Ishikawa (cell line): ENCODE data around the gene ANAPC16.

Experiments
- CREB1 ChIP-seq: IDR thresholded peaks from 2 replicates; pipeline ENCODE4 v1.6.1; 2012; ENCODE audit warnings: low read depth
- EGR1 ChIP-seq: IDR thresholded peaks from 2 replicates; pipeline ENCODE4 v1.6.1; 2012
- EP300 ChIP-seq: IDR thresholded peaks from 2 replicates; pipeline ENCODE4 v1.6.1; 2012; ENCODE audit warnings: borderline replicate concordance
- RAD21 ChIP-seq: IDR thresholded peaks from 2 replicates; pipeline ENCODE4 v1.6.1; 2012; ENCODE audit warnings: low read depth
- TEAD4 ChIP-seq: IDR thresholded peaks from 2 replicates; pipeline ENCODE4 v1.6.1; 2012
- ZBTB7A ChIP-seq: IDR thresholded peaks from 2 replicates; pipeline ENCODE4 v1.6.1; 2012; ENCODE audit warnings: low read depth
- TF ChIP-seq, protein P1 (sequence below): IDR thresholded peaks from 2 replicates; pipeline ENCODE4 v1.6.1; 2012
- TF ChIP-seq, protein P2 (sequence below): IDR thresholded peaks from 2 replicates; pipeline ENCODE4 v1.6.1; 2012
- TF ChIP-seq, protein P3 (sequence below): IDR thresholded peaks from 2 replicates; pipeline ENCODE4 v1.6.1; 2012; ENCODE audit warnings: low read depth, mild to moderate bottlenecking

DNA sequence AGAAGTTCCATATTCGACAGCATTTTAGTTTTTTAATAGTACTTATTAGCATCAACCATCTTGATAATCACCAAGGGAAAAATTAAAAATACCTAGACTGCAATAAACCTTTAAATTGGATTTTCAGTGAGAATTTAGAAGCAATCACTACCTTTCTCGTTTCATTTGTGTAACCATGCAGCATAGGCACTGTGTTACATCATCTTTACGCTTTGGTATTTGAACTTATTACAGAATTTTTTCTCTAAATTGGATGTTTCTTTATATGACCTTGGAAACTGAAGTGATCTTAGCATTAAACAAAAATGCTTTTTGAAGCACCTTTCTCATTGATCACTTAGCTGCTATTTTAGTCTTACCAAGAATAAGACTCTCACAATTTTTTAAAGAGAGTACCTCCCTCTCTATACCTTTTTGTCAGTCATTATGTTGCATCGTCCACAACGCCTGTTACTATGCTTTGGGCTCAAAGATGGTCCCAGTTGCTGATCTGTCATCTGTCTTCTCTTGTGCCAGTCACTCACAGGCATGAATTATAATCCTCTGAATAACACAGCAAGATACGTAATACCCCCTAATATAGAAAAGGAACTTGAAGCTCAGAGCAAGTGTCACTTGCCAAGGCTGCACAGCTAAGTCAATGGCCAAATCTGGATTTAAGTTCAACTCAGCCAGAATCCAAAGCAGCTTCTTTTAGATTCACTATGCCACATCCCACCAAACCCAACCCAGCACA lies 19.9 kb downstream of the ANAPC16 start:
- TF ChIP-seq, protein P1, sequence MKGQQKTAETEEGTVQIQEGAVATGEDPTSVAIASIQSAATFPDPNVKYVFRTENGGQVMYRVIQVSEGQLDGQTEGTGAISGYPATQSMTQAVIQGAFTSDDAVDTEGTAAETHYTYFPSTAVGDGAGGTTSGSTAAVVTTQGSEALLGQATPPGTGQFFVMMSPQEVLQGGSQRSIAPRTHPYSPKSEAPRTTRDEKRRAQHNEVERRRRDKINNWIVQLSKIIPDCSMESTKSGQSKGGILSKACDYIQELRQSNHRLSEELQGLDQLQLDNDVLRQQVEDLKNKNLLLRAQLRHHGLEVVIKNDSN = no peak
- TF ChIP-seq TEAD4 (no peak), RAD21 (no peak), ZBTB7A (no peak), CREB1 (no peak), EGR1 (no peak), EP300 (no peak)
- TF ChIP-seq, protein P2, sequence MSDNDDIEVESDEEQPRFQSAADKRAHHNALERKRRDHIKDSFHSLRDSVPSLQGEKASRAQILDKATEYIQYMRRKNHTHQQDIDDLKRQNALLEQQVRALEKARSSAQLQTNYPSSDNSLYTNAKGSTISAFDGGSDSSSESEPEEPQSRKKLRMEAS = no peak
- TF ChIP-seq, protein P3, sequence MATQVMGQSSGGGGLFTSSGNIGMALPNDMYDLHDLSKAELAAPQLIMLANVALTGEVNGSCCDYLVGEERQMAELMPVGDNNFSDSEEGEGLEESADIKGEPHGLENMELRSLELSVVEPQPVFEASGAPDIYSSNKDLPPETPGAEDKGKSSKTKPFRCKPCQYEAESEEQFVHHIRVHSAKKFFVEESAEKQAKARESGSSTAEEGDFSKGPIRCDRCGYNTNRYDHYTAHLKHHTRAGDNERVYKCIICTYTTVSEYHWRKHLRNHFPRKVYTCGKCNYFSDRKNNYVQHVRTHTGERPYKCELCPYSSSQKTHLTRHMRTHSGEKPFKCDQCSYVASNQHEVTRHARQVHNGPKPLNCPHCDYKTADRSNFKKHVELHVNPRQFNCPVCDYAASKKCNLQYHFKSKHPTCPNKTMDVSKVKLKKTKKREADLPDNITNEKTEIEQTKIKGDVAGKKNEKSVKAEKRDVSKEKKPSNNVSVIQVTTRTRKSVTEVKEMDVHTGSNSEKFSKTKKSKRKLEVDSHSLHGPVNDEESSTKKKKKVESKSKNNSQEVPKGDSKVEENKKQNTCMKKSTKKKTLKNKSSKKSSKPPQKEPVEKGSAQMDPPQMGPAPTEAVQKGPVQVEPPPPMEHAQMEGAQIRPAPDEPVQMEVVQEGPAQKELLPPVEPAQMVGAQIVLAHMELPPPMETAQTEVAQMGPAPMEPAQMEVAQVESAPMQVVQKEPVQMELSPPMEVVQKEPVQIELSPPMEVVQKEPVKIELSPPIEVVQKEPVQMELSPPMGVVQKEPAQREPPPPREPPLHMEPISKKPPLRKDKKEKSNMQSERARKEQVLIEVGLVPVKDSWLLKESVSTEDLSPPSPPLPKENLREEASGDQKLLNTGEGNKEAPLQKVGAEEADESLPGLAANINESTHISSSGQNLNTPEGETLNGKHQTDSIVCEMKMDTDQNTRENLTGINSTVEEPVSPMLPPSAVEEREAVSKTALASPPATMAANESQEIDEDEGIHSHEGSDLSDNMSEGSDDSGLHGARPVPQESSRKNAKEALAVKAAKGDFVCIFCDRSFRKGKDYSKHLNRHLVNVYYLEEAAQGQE = no peak
